Fibroblast of pulmonary artery (primary cell): ENCODE results near the gene ZBTB20.

Experiments used
- DNase-seq: peaks from one replicate; pipeline ENCODE4 v3.0.0-alpha.2; 2010; ENCODE audit warnings: low read depth
- H3K4me3 ChIP-seq: replicated peaks from 2 replicates; pipeline ENCODE4 v1.5.1; 2011; ENCODE audit warnings: low read depth, mild to moderate bottlenecking, control low read depth, low read length, moderate library complexity
- CTCF ChIP-seq: IDR thresholded peaks from 2 replicates; pipeline ENCODE4 v1.5.1; 2011; ENCODE audit warnings: mild to moderate bottlenecking, control low read depth, low read length, inconsistent platforms; ENCODE audit errors: missing control alignments

ZBTB20 gene

GRCh38 chr3:114746502-114746901 lies 400.6 kb downstream of the ZBTB20 start:
- no peak overlapping the region for H3K4me3 ChIP-seq
- no peak for DNase-seq
- no peak for TF ChIP-seq CTCF

GRCh38 chr3:114745322-114746240 lies 401.5 kb downstream of the ZBTB20 start:
- no peak for TF ChIP-seq CTCF
- DNase-seq = peak; percentile 47
- no peak overlapping the region for H3K4me3 ChIP-seq

GRCh38 chr3:114743746-114744485 lies 403.2 kb downstream of the ZBTB20 start:
- no peak for TF ChIP-seq CTCF
- no peak for DNase-seq
- no peak overlapping the region for H3K4me3 ChIP-seq

GRCh38 chr3:114741066-114741465 lies 406.0 kb downstream of the ZBTB20 start:
- H3K4me3 ChIP-seq = no peak overlapping the region
- DNase-seq = no peak
- no peak for TF ChIP-seq CTCF

- DNase-seq = no peak
- TF ChIP-seq CTCF = no peak
- no peak overlapping the region for H3K4me3 ChIP-seq
Observed at GRCh38 chr3:114739627-114740026, 407.5 kb downstream of the ZBTB20 start.

GRCh38 chr3:114732353-114732752 lies 414.7 kb downstream of the ZBTB20 start:
- no peak overlapping the region for H3K4me3 ChIP-seq
- no peak for TF ChIP-seq CTCF
- no peak for DNase-seq
